Activated naive CD8-positive, alpha-beta T cell treated with anti-CD3 and anti-CD28 coated beads, Interleukin-2, amount 50 U/mL, for 16 hours (primary cell): Measurements from ENCODE around the gene LGALS1.
A peak's percentile ranks its signal among the peaks of the same experiment; 100 is the strongest.

ENCODE experiments used
- DNase-seq: peaks from one replicate; pipeline ENCODE4 v3.0.0-alpha.2; 2020; ENCODE audit warnings: low read depth, low spot score

The LGALS1 gene

DNA sequence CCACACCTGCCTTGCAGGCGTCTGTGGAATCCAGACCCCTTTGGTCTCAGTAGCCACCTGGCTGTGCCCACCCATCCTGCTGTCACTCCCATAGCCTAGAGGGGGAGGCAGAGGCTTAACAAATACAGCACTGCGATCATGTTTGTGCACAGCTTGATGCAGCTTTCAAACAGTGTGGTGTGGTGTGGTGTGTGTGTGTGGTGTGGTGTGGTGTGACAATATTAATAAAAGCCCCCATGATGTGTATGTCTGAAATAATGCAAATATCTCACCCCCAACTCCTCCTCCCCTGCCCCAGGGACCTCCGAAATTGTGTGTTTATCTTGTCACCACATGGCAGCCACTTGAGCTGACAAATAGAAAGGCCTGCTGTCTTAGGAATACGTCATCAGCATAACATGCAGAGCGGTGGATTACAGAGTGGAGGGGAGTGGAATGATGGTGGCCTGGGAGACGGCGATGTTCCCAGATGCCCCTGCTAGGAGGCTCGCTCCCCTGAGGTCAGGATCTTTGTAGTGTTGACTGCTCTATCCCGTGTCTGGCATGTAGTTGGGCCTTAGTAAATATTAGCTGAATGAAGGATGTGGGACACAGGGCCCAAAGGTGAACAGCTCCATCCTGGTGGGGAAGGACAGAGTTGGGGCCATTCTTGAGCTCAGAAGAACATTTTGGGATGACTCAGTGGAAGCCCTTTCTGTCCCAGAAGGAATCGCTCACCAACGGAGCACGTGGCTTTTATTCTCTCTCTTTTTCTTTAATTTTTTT is 14.1 kb upstream of the LGALS1 start:
- DNase-seq, result no peak

DNA sequence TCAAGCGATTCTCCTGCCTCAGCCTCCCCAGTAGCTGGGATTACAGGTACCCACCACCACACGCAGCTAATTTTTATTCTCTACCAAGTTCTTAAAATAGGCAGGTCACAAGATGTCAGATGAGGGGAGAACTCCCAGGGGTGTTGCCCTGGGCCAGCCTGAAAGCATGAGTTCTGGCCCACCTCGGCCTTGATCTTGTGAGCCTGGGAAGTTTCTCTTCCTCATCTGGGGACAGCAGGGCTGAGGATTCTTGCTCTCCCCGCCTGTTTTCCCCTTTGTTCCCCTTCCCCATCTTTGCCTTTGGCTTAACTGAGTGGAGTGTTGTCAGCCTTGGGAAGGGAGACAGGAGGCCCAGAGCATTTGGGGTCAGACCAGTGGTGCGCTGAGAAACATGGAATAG is 13.4 kb upstream of the LGALS1 start:
- DNase-seq, result no peak

DNA sequence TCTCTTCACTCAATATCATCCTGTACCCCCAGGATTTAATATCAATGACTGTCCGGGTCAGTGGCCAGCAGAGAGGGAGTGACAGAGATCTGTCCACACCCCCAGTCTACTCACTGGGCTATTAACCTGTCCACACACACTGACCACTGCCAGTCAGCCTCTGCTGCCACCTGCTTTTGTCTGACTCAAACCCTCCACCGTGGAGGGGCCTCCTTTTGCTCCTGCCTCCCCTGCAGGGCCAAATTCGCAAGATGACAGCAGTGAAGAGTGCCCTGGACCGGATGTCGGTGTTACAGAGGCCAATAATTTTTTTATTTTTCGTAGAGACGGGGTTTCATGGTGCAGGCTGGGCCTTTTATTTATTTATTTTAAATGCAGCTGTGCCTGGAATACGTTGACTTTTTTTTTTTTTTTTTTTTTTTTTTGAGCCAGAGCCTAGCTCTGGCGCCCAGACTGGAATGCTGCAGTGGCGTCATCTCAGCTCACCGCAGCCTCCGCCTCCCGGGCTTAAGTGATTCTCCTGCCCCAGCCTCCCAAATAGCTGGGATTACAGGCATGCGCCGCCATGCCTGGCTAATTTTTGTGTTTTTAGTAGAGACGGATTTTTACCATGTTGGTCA is 11.8 kb upstream of the LGALS1 start:
- no peak for DNase-seq

DNA sequence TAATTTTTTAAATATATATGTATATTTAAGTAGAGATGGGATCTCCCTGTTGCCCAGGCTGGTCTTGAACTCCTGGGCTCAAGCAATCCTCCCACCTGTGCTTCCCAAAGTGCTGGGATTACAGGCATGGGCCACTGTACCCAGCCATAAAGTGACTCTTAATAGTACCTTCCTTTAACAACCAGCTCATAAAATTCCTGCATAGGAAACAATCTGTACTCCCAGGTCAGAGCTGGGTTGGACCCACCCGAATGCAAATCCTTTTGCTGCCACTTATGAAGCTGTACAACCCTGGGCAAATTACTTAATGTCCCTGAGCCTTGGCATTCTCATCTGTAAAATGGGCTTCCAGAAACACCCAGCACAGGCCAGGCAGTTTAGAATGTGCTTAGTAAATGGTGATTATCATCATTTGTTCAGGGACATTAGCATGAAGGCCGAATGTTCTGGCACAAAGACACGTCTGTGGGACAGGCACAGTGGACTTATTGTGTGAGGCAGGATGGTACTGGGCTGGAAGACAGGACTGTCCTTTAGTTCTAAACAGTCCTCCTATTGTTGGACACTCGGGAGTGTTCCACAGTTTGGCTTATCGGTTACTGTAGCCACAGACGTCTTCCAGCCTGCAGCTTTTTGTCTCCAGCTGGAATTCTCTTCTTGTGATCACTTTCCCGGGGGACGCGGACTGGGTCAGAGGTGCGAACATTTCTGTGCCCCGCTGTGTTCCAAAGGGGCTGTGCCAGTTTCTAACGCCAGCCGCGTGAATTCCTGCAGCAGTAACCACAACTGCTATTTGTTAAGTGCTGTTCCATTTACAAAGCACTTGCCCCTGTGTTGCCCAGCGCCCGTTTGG is 11.0 kb upstream of the LGALS1 start:
- no peak for DNase-seq

DNA sequence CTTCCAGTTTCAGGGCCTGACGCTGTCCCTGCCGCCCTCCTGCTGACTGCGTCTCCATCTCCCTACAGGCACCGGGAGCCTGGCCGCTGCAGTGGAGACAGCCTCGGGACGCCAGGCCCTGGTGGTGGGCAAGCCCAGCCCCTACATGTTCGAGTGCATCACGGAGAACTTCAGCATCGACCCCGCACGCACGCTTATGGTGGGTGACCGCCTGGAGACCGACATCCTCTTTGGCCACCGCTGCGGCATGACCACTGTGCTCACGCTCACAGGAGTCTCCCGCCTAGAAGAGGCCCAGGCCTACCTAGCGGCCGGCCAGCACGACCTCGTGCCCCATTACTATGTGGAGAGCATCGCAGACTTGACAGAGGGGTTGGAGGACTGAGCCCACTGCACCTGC is 9.9 kb upstream of the LGALS1 start:
- DNase-seq, result no peak

DNA sequence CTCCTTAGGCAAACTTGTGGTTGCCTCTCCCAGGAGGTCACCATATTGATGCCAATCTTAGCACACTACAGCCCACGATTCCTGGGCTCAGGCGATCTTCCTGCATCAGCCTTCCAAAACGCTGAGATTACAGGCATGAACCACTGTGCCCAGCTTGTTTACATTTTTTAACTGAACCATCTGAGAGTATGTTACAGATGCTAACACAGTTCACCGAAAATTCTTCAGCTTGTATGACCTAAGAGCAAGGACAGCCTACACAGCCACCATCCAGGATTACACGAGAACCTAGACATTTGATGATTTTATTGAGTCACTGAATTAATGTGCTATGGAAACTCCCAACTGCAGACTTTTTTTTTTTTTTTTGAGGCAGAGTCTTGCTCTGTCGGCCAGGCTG is 5.8 kb upstream of the LGALS1 start:
- no peak for DNase-seq

DNA sequence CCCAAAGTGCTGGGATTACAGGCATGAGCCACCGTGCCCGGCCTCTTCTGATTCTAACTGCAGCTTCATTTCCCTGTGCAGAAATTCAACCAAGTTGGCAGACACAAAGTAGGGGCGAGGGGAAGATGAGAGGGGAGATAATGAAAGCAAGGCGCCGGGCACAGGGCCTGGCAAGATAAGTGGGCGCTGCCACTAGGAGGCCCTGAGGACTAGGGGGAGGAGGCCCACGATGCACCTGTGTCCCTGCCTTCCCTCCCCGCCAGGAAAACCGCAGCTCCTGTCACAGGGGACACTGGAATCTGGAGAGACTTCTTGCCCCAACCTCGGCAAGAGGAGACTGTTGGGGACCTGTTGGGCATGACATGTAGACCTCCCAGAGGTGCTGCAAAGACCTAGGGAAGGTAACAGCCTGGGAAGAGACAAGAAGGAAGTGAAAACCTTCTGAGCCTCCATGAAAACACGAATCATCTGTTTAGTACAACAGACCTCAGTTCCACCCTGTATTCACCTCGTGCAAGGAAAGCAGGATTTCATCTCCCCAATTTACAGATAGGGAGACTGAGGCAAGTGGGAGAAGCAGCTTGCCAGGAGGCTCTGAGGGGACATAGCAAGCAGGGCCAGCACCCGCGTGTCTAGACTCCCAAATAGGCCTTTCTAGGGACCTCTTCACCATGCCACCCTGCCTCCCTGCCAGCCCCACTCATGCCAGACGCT is 3.1 kb upstream of the LGALS1 start:
- DNase-seq, result no peak

DNA sequence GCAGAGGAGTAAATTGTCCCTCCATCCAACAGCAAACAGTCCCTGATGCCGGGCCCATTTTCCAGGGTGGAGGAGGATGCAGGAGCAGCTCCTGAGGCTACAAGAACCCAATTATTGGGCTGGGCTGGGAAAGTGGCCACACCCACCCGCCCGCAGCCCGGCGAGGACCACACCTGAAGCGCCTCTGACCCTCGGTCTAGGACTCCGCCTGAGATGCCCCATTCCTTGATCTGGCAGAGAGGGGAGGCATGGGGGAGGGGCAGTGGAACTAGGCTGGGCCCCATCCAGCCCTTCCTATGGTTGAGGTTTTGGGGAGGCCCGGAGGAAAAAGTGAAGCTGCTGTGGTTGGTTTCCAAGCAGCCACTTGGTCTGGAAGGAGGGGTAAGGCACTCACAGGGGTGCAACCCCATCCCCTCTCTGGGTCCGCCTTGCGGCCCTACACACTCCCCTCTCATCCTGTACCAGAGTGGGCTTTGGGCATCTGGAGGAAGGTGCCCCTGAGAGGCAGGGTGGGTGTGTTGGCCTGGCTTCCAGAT is 2.4 kb upstream of the LGALS1 start:
- no peak for DNase-seq

DNA sequence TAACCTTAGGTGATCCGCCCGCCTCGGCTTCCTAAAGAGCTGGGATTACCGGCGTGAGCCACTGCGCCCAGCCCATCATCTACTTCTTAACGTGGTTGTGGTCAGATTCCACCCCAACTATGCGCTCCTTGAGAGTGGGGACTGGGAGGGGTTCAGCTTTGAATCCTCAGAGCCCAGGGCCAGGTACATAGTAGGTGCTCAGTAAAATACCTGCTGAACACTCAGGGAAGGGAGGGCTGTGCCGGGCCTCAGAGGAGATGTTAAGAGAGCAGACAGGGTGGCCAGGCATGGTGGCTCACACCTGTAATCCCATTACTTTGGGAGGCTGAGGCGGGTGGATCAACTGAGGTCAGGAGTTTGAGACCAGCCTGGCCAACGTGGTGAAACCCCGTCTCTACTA is 1.2 kb upstream of the LGALS1 start:
- DNase-seq, result no peak

DNA sequence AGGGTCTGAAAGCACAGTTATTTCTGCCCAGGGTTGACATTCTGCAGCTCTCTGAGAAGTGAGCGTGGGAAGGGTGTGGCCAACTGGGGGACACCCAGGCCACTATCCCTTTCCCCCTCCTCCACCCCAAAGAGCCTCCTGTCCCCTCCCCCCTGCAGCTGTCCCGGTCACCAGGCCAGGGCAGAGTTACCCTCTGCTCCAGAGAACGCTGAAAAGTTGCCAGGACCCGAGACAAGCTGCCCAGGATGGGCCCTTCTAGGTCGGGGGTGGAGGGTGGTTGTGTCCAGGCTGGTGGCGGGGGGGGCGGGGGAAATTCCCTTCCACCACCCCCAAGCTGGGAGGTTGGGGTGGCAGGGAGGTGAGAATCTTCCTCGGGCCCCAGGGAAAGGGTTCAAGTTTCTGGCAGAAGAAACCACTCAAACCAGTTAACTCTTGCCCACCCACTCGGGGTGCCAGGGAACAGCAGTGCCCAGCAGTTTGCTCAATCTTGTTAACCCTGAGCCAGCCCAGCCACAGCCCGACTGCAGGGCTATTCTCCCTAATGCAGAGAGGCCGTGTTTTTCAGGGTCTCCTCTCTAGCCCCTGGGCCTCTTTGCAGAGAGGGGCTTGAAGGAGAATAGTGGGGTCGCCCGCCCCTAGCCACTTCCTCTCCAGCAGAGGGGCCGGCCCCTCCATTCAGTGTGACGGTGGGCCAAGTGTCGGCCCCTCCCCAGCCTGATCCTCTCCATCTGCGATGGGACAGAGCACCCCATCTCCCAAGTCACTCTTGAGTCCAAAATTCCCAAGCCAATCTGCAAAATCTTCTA is 697 bp downstream of the LGALS1 start:
- DNase-seq, result no peak

DNA sequence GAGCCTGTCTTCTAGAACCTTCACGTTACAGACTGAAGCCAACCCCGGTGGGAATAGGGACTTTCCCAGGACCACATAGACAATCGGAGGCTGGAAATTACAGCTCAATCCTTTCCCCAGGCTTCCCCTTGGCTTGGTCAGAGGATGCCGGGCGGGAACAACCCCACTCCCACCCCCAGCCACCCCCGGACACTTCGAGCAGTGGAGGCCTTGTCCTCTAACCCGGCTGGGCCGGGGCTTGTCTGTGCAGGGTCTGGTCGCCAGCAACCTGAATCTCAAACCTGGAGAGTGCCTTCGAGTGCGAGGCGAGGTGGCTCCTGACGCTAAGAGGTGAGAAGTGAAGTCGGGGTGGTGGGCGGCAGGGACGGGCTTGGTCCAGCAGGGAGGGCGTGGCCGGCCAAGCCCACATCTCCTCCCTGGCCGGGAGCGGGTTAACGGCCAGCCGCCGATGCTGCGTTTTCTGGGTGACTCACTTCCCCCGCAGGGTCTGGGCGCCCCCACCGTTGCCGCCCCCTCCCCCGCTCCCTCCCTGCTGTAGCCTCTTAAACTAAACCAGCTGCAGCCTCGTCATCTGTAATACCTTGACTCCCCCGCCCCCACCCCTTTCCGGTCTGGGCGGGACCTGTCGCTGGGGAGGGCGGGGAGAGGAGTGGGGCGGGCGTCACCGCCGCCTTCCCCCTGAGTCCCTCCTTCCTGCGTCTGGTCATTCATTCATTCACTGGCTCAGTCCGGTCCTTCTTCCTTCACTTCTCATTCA is 1.5 kb downstream of the LGALS1 start:
- DNase-seq, result peak; percentile 89

DNA sequence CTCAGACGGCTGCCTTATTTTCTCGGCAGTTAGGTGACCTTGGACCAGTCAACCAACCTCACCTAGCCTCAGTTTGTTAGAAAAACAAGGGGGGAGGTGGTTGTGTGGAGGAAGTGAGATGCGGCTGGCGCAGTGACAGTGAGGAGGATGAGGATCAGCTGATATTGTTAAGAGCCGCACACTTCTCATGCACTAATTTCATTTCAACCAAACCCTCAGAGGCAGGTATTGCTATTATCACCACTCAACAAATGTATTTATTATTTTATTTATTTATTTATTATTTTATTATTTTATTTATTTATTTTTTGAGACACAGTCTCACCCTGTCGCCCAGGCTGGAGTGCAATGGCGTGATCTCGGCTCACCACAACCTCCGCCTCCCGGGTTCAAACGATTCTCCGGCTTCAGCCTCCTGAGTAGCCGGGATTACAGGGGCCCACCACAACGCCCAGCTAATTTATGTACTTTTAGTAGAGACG is 2.1 kb downstream of the LGALS1 start:
- DNase-seq, result no peak

DNA sequence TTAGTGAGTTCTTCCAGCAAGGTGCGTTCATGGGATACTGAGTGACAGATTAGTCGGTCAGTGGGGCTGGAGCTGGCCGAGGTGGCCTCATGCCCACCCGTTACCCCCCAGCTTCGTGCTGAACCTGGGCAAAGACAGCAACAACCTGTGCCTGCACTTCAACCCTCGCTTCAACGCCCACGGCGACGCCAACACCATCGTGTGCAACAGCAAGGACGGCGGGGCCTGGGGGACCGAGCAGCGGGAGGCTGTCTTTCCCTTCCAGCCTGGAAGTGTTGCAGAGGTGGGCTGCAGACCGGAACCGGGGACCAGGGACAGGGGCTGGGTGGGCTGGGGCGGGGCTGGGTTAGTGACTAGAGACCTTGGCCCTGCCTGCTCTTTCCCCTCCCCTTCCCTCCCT is 2.9 kb downstream of the LGALS1 start:
- no peak for DNase-seq

DNA sequence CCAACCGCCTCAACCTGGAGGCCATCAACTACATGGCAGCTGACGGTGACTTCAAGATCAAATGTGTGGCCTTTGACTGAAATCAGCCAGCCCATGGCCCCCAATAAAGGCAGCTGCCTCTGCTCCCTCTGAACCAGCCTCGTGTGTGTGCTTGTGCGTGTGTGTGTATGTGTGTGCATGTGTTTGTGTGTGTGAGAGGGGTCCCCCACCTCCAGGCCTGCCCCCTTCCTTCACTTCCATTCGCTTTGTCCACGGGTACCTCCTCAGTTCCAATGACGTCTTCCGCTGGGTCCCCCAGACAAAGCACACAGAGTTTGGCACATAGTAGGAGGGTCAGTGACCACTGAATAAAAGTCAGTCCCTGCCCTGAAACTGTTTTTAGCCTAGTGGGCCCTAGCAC is 4.2 kb downstream of the LGALS1 start:
- no peak for DNase-seq

DNA sequence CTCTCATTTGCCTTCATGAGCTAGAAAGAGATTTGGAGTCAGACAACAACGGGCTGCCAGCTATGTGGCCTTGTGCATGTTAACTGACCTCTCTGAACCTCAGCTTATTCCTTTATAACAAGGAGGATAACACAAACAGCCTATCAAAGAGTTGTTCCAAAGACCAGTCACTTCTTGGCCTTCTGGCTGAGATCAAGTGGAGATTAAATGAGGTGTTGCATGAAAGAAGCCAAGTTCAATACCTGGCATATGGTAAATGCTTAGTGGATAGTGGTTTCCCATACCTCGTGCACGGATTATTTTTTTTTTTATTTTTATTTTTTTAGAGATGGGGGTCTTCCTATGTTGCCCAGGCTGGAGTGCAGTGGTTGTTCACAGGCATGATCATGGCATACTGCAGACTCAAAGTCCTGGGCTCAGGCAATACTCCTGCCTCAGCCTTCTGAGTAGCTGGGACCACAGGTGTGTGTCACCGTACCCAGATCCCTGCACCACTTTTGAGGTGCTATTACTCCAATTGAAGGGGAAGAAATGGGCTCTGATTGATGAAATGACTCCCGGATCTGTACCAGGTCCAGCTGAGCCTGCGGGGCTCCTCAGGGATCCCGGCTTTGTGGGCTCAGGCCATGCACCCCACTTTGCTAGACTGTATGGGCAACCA is 4.9 kb downstream of the LGALS1 start:
- DNase-seq, result no peak

DNA sequence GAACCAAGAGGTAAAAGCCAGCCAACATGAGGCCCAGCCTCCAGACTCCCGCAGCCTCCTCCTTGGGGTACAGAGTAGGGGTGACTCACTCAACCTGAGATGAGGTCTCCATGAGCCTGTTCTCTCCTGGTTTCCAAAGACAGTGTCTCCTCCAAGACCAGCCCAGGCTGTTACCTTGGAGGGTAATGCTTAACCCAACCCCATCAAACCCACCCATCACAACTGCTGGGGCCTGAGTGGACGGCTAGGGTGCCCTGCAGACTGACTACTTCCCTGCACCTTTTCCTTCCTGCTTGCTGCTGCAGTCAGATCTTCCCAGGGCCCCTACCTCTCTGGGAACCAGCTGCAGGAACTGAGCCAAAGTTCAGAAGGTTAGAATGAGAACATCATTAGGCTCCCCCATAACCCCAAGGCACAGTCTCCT is 5.6 kb downstream of the LGALS1 start:
- no peak for DNase-seq

DNA sequence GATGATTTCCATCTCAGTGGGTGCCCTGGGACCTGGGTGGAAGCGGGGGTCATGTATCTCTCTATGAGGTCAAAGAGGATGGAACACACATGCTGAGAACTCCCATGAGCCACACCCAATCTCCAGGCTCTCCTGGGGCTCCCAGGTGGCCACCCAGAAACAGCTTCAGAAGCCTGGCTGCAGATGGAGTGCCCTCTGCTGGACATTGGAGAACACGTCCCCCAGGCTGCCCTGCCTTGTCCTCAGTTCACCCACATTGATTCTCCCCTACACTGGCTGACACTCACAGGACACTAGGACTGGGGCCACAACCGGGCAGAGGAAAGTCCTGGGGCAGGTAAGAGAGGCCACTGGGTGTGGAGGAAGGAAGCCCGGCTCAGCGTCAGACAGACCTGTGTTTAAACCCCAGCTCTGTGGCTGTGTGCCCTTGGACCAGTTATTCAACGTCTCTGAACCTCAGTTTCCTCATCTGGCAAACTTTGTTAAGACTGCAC is 6.2 kb downstream of the LGALS1 start:
- DNase-seq, result peak; percentile 67

DNA sequence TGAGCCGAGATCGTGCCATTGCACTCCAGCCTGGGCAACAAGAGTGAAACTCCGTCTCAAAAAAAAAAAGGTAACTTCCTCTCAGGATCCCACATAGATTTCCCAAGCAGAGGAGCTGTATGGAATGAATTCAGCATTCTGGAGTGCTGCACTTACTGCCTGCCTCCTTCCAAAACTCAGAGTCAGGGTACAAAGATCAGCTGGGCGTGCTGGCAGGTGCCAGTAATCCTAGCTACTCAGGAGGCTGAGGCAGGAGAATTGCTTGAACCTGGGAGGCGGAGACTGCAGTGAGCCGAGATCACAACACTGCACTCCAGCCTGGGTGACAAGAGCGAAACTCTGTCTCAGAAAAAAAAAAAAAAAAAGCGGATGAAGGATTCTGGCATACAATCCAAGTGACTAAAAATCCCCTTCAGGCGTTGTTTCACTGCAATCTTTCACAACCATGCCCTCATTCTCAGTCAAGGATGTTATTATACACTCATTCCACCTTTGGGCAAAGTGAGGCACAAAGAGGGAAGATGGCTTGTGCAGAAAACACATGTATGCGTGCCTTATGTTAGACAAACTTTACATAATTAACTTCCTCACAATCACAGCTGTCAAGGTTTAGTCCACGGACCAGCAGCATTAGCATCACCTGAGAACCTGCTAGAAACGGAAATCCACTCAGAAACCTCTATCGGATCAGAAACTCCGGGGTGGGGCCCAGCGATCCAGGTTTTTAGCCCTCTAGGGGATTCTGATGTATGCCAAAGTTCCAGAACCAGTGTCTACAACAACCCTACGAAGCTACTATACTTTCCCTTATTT is 9.6 kb downstream of the LGALS1 start:
- DNase-seq, result no peak
